ENCODE results near the gene SMG6. TPM values are rescaled to one million over a fixed set of nuclear protein-coding genes. Genes with fewer than 3 reads are reported as not detected.

The SMG6 gene
- polyA plus RNA-seq, 1 of the 3 experiments (the other 2 are of a cell fraction): 15.7 TPM

GRCh38 chr17:2033153-2033552, 270.4 kb downstream of the SMG6 start:
- Histone ChIP-seq H3K4me1 (ENCODE audit: control insufficient read depth in 1 of 2, insufficient read depth in 2 of 2, low read depth in 1 of 2, low read length in 1 of 2) (peaks cover 5 to 9% of the 10 kb centered on the region in 2 experiments; a peak in 2 of 4 replicates), H3K9ac (no peak overlapping the region), H3K9me3 (no peaks in the 10 kb centered on the region), H4K20me1 (ENCODE audit: insufficient read depth) (no peaks in the 10 kb centered on the region), H2AFZ (ENCODE audit: low read depth) (no peak overlapping the region), H3K4me2 (no peak overlapping the region), H3K79me2 (ENCODE audit: insufficient read depth) (peaks cover 22% of the 10 kb centered on the region), H3K27me3 (ENCODE audit: insufficient read depth) (no peaks in the 10 kb centered on the region), H3F3A (replicated peaks; ENCODE audit: insufficient read depth) (no peaks in the 10 kb centered on the region), H3K9me2 (no peaks in the 10 kb centered on the region), H3K4me3 (ENCODE audit: low read depth in 2 of 2, low read length in 1 of 2) (no peak overlapping the region), H3K36me3 (replicated peaks in 1 of 2; ENCODE audit: control insufficient read depth in 1 of 2, insufficient read depth in 2 of 2, low read length in 1 of 2) (peaks cover 0 to 21% of the 10 kb centered on the region in 2 experiments), H3K27ac (ENCODE audit: low read depth in 2 of 2, low read length in 1 of 2) (no peak overlapping the region)
- no peak for DNase-seq
- CTCF ChIA-PET: interaction anchor here (1.2 to 3.6 kb wide), 3 partner anchors 9 to 151 kb away, joined by 3 to 18 read pairs (median 18); partner anchors contain the start of gene OVCA2
- no peak for TF ChIP-seq CHD2 (IDR thresholded peaks at IDR 0.05; ENCODE audit: low read length, partially characterized antibody)
- TF ChIP-seq PBX3 (IDR thresholded peaks at IDR 0.05): no peak
- TF ChIP-seq, protein P1, sequence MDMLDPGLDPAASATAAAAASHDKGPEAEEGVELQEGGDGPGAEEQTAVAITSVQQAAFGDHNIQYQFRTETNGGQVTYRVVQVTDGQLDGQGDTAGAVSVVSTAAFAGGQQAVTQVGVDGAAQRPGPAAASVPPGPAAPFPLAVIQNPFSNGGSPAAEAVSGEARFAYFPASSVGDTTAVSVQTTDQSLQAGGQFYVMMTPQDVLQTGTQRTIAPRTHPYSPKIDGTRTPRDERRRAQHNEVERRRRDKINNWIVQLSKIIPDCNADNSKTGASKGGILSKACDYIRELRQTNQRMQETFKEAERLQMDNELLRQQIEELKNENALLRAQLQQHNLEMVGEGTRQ (IDR thresholded peaks at IDR 0.05; ENCODE audit: borderline replicate concordance, low read depth, low read length): no peak
- no peak for TF ChIP-seq EP300 (IDR thresholded peaks at IDR 0.05; ENCODE audit: borderline replicate concordance in 1 of 2, low read depth in 1 of 2, low read length in 1 of 2)
- TF ChIP-seq RFX5 (IDR thresholded peaks at IDR 0.05; ENCODE audit: low read length): no peak
- no peak for TF ChIP-seq CTCF (IDR thresholded peaks at IDR 0.05)
- no peak for TF ChIP-seq FOXM1 (IDR thresholded peaks at IDR 0.05; ENCODE audit: low read depth)
- TF ChIP-seq RXRA (IDR thresholded peaks at IDR 0.05; ENCODE audit: borderline replicate concordance, low read depth): no peak
- no peak for TF ChIP-seq RAD21 (IDR thresholded peaks at IDR 0.05; ENCODE audit: low read length)
- no peak for TF ChIP-seq FOSL2 (IDR thresholded peaks at IDR 0.05; ENCODE audit: borderline replicate concordance, low read depth)
- POLR2A ChIA-PET: no interaction called here
- WGBS (ENCODE audit: low lambda C conversion rate): 87% methylated on average over 7 of the region's 7 CpGs

DNA sequence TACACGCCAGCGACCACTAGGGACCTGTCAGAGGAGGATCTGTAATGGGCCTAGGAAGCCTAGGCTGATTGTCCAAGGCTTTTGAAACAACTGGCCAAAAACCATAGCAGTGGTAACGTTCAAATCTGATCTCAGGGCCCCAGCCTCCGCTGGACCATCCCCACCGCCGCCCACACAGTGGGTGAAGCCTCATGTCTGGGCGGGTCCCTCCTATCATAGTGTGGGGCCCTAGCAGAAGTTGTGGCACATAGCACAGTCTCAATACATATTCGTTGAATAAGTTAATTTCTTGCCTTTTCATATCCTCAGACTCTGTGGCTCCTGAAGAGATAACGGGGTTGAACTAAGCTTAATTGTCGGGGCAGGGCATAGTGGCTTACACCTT, 272.8 kb downstream of the SMG6 start:
- CTCF ChIA-PET: interaction anchor here (0.5 to 8.6 kb wide), 11 partner anchors 9 to 458 kb away, joined by 3 to 197 read pairs (median 5); partner anchors contain the start of genes HIC1 and OVCA2
- Histone ChIP-seq H3K9me3 (no peaks in the 10 kb centered on the region), H3K36me3 (replicated peaks in 1 of 2; ENCODE audit: control insufficient read depth in 1 of 2, insufficient read depth in 2 of 2, low read length in 1 of 2) (peaks cover 0 to 4% of the 10 kb centered on the region in 2 experiments), H4K20me1 (ENCODE audit: insufficient read depth) (no peaks in the 10 kb centered on the region), H3K9me2 (no peaks in the 10 kb centered on the region), H3K27ac (ENCODE audit: low read depth in 2 of 2, low read length in 1 of 2) (peak overlapping the region in 1 of 2 experiments; percentile 31; a peak in 1 of 4 replicates), H2AFZ (ENCODE audit: low read depth) (peak overlapping the region; percentile 4; the same call in 1 of the 2 replicates), H3K27me3 (ENCODE audit: insufficient read depth) (peaks cover 1% of the 10 kb centered on the region; the same call in 1 of the 2 replicates), H3F3A (replicated peaks; ENCODE audit: insufficient read depth) (no peaks in the 10 kb centered on the region), H3K4me1 (ENCODE audit: control insufficient read depth in 1 of 2, insufficient read depth in 2 of 2, low read depth in 1 of 2, low read length in 1 of 2) (peaks cover 5 to 9% of the 10 kb centered on the region in 2 experiments; a peak in 2 of 4 replicates), H3K4me2 (peak overlapping the region; percentile 90), H3K4me3 (ENCODE audit: low read depth in 2 of 2, low read length in 1 of 2) (peak overlapping the region; percentile 99 to 100), H3K9ac (peak overlapping the region; percentile 86), H3K79me2 (ENCODE audit: insufficient read depth) (peaks cover 22% of the 10 kb centered on the region)
- WGBS (ENCODE audit: low lambda C conversion rate): 16% methylated on average over 10 of the region's 10 CpGs
- no peak for DNase-seq
- POLR2A ChIA-PET: interaction anchor here (1.3 kb wide), 1 partner anchor 10 kb away, joined by 4 read pairs; no protein-coding TSS in a partner anchor
- peak; percentile 91; the same call in 1 of the 2 replicates for TF ChIP-seq SIN3A (IDR thresholded peaks at IDR 0.05; ENCODE audit: borderline replicate concordance, low read depth, low read length)
- TF ChIP-seq RCOR1 (IDR thresholded peaks at IDR 0.05; ENCODE audit: low read length): no peak
- TF ChIP-seq RAD21 (IDR thresholded peaks at IDR 0.05; ENCODE audit: low read length): peak; percentile 79; the same call in 1 of the 2 replicates
- peak; percentile 64 for TF ChIP-seq CTCF (IDR thresholded peaks at IDR 0.05)
